Activated T-helper 1 cell treated with anti-CD3 and anti-CD28 coated beads, Interleukin-12 subunit alpha, Interleukin-12 subunit beta, Interleukin-2, Interleukin-4 antibody, amounts not matched to agents 30 ng/mL and 10 ng/mL and 1 ng/mL, durations not matched to agents 14 hours and 24 hours and 36 hours (primary cell): ENCODE measurements around the gene LRRC19. TPM values are rescaled to one million over a fixed set of nuclear protein-coding genes. Genes with fewer than 3 reads are reported as not detected.
A peak's percentile ranks its signal among the peaks of the same experiment; 100 is the strongest.

ENCODE experiments used
- DNase-seq: peaks from one replicate; pipeline ENCODE4 v3.0.0; 2021; ENCODE audit warnings: low spot score
- H3K27ac Mint-ChIP-seq: one replicate; pipeline ENCODE4 v1.8.0; 2021; ENCODE audit warnings: mild to moderate bottlenecking, mixed read lengths
- H3K27me3 Mint-ChIP-seq: one replicate; pipeline ENCODE4 v1.8.0; 2022; ENCODE audit warnings: mild to moderate bottlenecking, moderate library complexity, mixed read lengths; ENCODE audit not compliant: insufficient read depth
- H3K36me3 Mint-ChIP-seq: one replicate; pipeline ENCODE4 v1.8.0; 2021; ENCODE audit warnings: low read depth, mixed read lengths
- H3K4me1 Mint-ChIP-seq: one replicate; pipeline ENCODE4 v1.8.0; 2021; ENCODE audit warnings: low read depth, mixed read lengths
- H3K4me3 Mint-ChIP-seq: one replicate; pipeline ENCODE4 v1.8.0; 2021; ENCODE audit warnings: mild to moderate bottlenecking, moderate library complexity, mixed read lengths
- H3K9me3 Mint-ChIP-seq: one replicate; pipeline ENCODE4 v1.8.0; 2021; ENCODE audit warnings: mixed read lengths
- intact Hi-C: fragments of 100-400 bp; cut with micrococcal nuclease; formaldehyde crosslinking; loops from one replicate; pipeline ENCODE4 v1.15.1; 2024
- total RNA-seq: library from RNA; stranded (reverse); gene quantifications from 2 replicates; pipeline ENCODE4 v1.2.3, GENCODE V29; 2022

LRRC19 gene
- total RNA-seq, 1 donor from 2014 or later = not detected

GRCh38 chr9:26950521-26950920 lies 55.0 kb downstream of the LRRC19 start:
- Mint-ChIP-seq H3K27ac (no peak overlapping the region), H3K9me3 (no peaks in the 10 kb centered on the region), H3K4me3 (no peak overlapping the region), H3K36me3 (peaks cover 3% of the 10 kb centered on the region), H3K27me3 (no peaks in the 10 kb centered on the region), H3K4me1 (peaks cover 42% of the 10 kb centered on the region)
- intact Hi-C loops = no loop called here
- DNase-seq = no peak

- H3K36me3 Mint-ChIP-seq = peaks cover 5% of the 10 kb centered on the region
- H3K27ac Mint-ChIP-seq = no peak overlapping the region
- H3K27me3 Mint-ChIP-seq = no peaks in the 10 kb centered on the region
- no peak for DNase-seq
- intact Hi-C loops = no loop called here
- no peaks in the 10 kb centered on the region for H3K9me3 Mint-ChIP-seq
- peaks cover 40% of the 10 kb centered on the region for H3K4me1 Mint-ChIP-seq
- H3K4me3 Mint-ChIP-seq = no peak overlapping the region
Observed at GRCh38 chr9:26949637-26950069, 55.8 kb downstream of the LRRC19 start.

- Mint-ChIP-seq H3K36me3 (peaks cover 13% of the 10 kb centered on the region), H3K4me3 (peak overlapping the region; percentile 95), H3K27ac (peak overlapping the region; percentile 100), H3K27me3 (no peaks in the 10 kb centered on the region), H3K9me3 (no peaks in the 10 kb centered on the region), H3K4me1 (peaks cover 44% of the 10 kb centered on the region)
- intact Hi-C loops = loop anchor here (1.0 to 2.0 kb wide), 4 partner anchors 9 to 626 kb away; partner anchors contain the start of genes C9orf72, CAAP1, IFT74 and MOB3B
- DNase-seq = no peak
Observed at GRCh38 chr9:26947736-26948135, 57.7 kb downstream of the LRRC19 start.

GRCh38 chr9:26946753-26947727 lies 58.4 kb downstream of the LRRC19 start, which contains the start of gene PLAA:
TSS of gene PLAA (minus strand) at chr9:26947242. CDS start at chr9:26947045, 197 bp downstream.
- Mint-ChIP-seq H3K4me1 (peaks cover 48% of the 10 kb centered on the region), H3K36me3 (peaks cover 16% of the 10 kb centered on the region), H3K9me3 (no peaks in the 10 kb centered on the region), H3K4me3 (peak within 1 kb of the TSS; percentile 95), H3K27me3 (no peaks in the 10 kb centered on the region), H3K27ac (peak within 1 kb of the TSS; percentile 100)
- peak; percentile 82 for DNase-seq
- intact Hi-C loops = loop anchor here (1.0 to 2.0 kb wide), 4 partner anchors 9 to 626 kb away; partner anchors contain the start of genes C9orf72, CAAP1, IFT74 and MOB3B

GRCh38 chr9:26945591-26945990 lies 59.9 kb downstream of the LRRC19 start:
- H3K27me3 Mint-ChIP-seq = no peaks in the 10 kb centered on the region
- peaks cover 23% of the 10 kb centered on the region for H3K36me3 Mint-ChIP-seq
- no peaks in the 10 kb centered on the region for H3K9me3 Mint-ChIP-seq
- intact Hi-C loops = loop anchor here (1.0 kb wide), 1 partner anchor 8 kb away; no protein-coding TSS in a partner anchor
- peak overlapping the region; percentile 100 for H3K27ac Mint-ChIP-seq
- no peak for DNase-seq
- H3K4me1 Mint-ChIP-seq = peaks cover 62% of the 10 kb centered on the region
- peak overlapping the region; percentile 95 for H3K4me3 Mint-ChIP-seq

Other genes with a start within 250 kb of the LRRC19 start
- gene CAAP1, start 112.9 kb downstream of the LRRC19 start, total RNA-seq = 19.1 and 19.8 TPM in 2 replicates
- gene PLAA, start 58.4 kb downstream of the LRRC19 start, total RNA-seq = 46.9 and 48.6 TPM in 2 replicates
- gene IFT74, start 49.3 kb downstream of the LRRC19 start, total RNA-seq = 7.9 and 9.5 TPM in 2 replicates
- not detected in 2 replicates for gene TEK, start 103.6 kb upstream of the LRRC19 start, total RNA-seq